ENCODE measurements around the gene ZNF487.
"Not testable (repeated sequence)": the region's sequence is repeated elsewhere in the genome, so short reads cannot be mapped to it uniquely, and the experiment has no call there.

The ZNF487 gene

DNA sequence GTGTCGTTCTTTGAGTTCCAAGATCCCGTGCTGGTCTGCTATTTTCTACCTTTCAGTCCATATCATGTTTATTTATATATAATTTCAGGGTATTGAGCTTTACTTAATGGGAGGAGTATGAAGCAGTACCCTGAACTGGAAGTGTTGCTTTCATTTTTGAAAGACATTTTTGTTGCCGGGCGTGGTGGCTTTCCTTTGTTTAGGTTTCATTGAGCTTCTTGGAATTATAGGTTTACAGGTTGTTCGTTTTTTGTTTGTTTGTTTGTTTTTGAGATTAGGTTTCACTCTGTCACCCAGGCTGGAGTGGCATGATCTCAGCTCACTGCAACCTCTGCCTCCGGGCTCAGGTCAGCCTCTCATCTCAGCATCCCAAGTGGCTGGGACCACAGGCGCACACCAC lies 7.4 kb downstream of the ZNF487 start:
- DNase-seq: no peak

DNA sequence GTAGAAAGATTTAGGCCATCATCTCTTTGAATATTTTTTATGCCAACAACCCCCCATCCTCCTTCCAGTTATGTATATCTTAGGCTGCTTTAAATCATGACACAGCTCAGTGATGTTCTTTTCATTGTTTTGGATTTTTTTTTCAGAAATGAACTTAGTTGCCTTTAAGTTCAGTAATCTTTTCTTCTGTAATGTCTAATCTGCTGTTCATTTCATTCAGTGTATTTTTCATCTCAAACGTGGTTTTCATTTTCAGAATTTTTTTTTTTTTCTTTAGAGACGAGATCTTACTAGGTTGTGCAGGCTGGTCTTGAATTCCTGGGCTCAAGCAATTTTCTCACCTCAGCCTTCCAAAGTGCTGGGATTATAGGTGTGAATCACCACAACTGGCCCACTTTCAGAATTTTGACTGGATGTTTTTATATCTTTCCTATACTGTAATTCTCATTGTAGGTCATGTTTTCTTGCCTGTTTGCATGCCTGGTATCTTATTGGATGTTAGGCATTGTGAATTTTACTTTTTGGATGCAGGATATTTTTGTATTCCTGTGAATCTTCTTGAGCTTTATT lies 8.1 kb downstream of the ZNF487 start:
- no peak for DNase-seq

DNA sequence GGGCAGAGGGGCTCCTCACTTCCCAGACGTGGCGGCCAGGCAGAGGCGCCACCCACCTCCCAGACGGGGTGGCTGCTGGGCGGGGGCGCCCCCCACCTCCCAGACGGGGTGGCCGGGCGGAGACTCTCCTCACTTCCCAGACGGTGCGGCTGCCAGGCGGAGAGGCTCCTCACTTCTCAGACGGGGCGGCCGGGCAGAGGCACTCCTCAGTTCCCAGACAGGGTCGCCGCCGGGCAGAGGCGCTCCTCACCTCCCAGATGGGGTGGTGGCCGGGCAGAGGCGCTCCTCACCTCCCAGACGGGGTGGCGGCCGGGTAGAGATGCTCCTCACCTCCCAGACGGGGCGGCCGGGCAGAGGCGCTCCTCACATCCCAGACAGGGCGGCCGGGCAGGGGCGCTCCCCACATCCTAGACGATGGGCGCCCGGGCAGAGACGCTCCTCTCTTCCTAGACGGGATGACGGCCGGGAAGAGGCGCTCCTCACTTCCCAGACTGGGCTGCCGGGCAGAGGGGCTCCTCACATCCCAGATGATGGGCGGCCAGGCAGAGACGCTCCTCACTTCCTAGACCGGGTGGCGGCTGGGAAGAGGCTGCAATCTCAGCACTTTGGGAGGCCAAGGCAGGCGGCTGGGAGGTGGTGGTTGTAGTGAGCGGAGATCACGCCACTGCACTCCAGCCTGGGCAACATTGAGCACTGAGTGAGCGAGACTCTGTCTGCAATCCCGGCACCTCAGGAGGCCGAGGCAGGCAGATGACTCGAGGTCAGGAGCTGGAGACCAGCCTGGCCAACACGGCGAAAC lies 9.5 kb downstream of the ZNF487 start:
- DNase-seq: not testable (repeated sequence)

DNA sequence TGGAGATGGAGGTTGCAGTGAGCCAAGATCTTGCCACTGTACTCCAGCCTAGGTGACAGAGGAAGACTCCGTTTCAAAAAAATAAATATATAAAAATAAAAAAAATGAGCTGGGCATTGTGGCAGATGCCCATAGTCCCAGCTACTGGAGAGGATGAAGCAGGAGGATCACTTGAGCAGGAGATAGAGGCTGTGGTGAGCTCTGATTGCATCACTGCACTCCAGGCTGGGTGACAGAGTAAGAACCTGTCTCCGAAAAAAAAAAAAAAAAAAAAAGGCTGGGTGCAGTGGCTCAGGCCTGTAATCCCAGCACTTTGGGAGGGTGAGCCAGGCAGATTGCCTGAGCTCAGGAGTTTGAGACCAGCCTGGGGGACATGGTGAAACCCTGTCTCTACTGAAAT lies 11.8 kb downstream of the ZNF487 start:
- DNase-seq: no peak

DNA sequence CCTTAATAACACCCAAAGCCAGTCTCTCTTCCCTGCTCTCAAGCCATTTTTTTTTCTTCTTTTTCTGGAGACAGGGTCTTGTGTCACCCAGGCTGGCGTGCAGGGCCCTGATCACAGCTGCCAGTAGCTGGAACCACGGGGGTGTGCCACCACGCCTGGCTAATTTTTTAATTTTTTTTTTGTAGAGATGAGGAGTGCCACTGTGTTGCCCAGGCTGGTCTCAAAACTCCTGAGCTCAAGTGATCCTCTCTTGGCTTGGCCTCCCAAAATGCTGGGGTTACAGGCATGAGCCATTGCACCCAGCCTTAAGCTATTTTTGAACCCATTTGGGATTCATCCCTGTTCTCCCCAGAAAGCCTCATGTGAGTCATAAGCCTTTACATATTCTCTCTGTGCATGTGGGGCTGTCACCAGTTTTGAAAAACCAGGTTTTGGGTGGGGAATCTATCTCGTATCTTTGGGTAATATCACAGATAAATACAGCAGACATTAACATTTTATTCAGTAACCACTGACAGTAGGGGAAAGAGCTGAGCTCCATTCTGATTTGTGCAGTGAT lies 15.5 kb downstream of the ZNF487 start:
- DNase-seq: no peak

DNA sequence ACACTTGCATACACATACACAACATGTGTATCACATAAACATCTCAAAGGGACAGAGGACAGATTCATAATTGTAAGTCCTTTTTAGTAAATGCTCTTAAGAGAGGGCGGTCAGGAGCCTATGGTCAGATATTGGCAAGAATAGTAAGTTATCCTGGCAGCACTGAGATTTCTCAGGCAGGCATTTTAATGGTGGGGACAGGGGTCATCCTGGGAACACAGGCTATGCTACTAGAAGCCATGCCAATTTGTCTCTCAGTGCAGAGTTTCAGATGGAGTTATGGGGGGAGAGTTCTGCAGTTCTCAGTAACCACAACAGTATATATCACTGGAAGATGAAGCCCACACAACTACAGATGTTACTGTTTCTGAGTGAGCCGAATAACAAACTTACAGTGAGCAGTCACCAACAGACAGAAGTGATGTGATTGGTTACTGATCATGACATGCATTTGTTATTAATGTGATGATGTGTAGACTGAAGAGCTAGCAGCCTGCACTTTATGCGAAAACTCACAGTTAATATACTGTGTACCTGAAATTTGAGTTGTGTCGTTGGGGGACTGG lies 16.4 kb downstream of the ZNF487 start:
- no peak for DNase-seq

DNA sequence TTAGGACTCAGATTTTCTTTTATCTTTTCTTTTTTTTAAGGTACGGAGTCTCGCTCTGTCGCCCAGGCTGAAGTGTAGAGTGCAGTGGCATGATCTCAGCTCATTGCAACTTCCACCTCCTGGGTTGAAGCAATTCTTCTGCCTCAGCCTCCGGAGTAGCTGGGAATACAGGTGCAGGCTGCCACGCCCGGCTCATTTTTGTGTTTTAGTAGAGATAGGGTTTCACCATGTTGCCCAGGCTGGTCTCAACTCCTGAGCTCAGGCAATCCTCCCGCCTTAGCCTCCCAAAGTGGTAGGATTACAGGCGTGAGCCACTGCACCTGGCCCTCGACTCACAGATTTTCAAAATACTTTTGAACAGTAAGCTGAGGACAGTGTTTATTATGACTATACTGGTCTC lies 17.1 kb downstream of the ZNF487 start:
- not testable (repeated sequence) for DNase-seq

DNA sequence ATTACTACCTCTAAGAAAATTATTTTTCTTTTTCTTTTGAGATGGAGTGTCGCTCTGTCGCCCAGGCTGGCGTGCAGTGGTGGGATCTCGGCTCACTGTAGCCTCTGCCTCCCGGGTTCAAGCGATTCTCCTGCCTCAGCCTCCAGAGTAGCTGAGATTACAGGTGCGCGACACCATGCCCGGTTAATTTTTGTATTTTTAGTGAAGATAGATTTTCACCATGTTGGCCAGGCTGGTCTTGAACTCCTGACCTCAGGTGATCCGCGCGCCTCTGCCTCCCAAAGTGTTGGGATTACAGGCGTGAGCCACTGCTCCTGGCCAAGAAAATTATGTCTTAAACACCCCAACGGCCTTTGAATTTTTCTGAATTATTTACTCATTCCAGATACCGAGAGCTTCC lies 19.6 kb downstream of the ZNF487 start:
- DNase-seq: not testable (repeated sequence)

DNA sequence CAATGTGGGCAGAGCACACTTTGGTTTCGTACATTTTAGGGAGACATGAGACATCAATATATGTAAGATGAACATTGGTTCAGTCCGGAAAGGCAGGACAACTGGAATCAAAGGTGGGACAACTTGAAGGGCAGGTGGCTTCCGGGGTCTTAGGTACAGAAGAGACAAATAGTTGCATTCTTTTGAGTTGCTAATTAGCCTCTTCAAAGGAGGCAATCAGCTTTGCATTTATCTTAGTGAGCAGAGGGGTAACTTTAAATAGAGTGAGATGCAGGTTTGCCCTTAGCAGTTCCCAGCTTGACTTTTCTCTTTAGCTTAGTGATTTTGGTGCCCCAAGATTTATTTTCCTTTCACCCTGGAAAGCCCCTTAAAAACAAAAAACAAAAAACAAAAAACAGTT lies 21.3 kb downstream of the ZNF487 start:
- no peak for DNase-seq

DNA sequence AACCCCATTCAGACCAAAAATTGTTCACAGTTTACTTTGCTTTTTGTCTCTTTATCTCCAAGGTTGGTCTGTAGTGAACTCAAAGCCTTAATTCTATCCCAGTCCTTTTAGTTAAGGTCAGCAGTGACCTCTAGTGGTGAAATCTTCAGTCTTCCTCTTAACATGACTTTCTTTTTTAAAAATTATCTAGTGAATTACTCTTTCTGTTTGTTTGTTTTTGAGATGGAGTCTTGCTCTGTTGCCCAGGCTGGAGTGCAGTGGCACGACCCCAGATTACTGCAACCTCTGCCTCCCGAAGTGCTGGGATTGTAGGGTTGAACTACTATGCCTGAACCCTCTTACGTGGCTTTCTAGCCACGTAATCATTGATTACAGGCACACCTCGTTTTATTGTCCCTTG lies 25.0 kb downstream of the ZNF487 start:
- DNase-seq: peak; percentile 9 to 76

DNA sequence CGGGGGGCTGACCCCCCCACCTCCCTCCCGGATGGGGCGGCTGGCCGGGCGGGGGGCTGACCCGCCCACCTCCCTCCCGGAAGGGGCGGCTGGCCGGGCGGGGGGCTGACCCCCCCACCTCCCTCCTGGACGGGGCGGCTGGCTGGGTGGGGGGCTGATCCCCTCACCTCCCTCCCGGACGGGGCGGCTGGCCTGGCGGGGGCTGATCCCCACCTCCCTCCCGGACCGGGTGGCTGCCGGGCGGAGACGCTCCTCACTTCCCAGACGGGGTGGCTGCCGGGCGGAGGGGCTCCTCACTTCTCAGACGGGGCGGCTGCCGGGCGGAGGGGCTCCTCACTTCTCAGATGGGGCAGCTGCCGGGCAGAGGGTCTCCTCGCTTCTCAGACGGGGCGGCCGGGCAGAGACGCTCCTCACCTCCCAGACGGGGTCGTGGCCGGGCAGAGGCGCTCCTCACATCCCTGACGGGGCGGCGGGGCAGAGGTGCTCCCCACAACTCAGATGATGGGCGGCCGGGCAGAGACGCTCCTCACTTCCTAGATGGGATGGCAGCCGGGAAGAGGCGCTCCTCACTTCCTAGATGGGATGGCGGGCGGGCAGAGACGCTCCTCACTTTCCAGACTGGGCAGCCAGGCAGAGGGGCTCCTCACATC lies 28.3 kb downstream of the ZNF487 start:
- not testable (repeated sequence) for DNase-seq

DNA sequence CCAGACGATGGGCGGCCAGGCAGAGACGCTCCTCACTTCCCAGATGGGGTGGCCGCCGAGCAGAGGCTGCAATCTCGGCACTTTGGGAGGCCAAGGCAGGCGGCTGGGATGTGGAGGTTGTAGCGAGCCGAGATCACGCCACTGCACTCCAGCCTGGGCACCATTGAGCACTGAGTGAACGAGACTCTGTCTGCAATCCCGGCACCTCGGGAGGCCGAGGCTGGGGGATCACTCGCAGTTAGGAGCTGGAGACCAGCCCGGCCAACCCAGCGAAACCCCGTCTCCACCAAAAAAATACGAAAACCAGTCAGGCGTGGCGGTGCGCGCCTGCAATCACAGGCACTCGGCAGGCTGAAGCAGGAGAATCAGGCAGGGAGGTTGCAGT lies 28.8 kb downstream of the ZNF487 start:
- DNase-seq: not testable (repeated sequence)

DNA sequence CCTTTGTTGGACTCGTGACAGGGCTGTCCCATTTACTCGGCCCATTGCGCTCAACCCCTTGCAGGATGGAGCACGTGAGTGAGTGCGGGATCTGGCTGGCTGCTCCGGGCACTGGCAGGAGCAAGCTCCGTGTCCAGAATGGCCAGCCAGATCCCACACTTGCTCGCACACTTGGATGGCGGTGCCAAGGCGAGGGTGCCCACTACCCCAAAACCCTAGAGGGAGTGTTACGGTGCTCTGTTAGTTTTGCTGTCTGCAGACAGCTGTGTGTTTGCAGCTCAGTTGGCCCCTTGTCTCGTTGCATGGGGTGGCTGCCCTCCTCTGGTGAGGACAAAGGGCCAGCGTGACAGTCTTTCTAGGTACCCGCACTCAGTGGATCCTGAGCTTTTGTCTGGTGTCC lies 34.2 kb downstream of the ZNF487 start:
- no peak for DNase-seq

DNA sequence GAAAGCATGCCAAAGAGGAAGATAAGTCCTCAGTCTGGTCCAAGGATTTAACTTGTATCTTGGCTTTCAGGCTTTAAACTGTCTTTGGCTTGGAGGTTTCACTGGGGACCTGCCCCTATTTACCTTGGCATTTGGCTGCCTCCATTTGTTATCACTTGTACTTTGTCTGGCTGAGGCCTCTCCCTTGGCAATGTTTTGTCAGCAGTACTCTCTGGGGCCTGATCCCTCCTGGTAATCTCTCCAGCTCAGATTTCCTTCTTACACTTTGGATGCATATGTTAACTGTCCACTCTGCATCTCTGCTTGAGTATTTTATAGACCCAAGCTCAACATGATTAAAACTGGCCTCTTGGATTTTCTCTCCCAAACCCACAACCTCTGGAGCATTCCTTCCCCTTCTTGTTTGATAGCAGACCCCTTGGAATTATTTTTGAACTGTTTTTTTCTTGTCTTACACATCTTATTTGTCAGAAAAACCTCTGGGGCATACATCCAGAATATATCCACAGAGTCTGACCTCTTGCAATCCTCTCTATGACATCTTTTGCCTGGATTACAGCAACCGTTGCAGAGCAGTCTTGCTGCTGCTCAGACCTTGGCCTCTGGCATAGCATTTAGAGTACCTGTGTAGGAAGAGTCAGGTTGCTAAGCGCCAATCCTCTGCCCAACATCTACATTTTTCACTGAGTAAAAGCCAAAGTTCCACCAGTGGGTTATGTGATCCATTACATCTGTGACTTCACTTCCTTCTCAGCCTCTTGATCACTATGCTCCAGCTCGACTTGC lies 35.2 kb downstream of the ZNF487 start:
- DNase-seq: no peak

DNA sequence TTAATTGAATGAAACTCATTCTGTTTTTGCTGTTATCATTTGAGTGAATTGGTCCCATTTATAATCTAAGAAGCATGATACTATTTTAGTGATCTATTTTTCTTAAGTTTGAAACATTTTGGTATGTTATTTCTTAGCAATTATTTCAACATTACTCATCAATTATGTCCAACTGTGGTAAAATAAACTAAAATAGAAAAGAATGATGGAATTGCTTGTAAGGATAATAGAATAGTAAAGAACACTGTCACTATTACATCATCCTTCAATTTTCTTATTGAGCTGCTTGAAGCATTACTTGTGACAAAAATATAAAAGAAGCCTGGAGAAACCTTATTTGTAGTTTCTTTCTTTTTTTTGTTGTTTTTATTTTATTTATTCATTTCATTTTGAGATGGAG lies 42.4 kb downstream of the ZNF487 start:
- no peak for DNase-seq

DNA sequence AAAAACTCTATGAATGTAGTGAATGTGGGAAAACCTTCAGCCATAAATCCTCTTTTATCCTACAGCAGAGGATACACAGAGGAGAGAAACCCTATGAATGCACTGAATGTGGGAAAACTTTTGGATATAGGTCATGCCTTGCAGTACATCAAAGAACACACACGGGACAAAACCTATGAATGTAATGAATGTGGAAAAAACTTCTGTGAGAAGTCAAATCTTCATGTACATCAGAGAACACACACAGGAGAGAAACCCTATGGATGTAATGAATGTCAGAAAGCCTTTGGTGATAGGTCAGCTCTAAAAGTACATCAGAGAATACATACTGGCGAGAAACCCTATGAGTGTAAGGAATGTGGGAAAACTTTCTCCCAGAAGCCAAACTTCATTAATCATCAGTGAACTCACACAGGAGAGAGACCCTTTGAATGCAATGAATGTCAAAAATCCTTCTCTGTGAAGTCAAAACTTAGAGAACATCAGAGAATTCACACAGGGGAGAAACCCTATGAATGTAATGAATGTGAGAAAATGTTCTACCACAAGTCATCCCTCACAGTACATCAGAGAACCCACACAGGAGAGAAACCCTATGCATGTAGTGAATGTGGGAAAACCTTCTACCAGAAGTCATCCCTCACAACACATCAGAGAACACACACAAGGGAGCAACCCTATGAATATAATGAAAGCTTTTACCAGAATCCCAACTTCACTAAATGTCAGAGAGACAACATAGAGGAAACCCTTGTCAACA lies 45.6 kb downstream of the ZNF487 start:
- DNase-seq: no peak

DNA sequence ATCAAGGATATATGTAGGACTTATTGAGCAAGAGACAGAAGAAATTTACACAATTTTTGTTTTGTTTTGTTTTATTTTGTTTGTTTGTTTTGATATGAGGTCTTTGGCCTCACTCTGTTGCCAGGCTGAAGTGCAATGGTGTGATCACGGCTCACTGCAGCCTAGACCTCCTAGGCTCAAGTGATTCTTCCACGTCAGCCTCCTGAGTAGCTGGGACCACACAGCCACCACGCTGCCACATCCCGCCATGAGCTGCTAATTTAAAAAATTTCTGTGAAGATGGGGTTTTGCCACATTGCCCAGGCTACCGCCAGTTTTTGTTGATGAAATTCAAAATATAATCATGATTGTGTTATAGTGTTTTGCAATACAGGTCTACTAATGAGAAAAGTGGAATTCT lies 54.9 kb downstream of the ZNF487 start:
- no peak for DNase-seq

DNA sequence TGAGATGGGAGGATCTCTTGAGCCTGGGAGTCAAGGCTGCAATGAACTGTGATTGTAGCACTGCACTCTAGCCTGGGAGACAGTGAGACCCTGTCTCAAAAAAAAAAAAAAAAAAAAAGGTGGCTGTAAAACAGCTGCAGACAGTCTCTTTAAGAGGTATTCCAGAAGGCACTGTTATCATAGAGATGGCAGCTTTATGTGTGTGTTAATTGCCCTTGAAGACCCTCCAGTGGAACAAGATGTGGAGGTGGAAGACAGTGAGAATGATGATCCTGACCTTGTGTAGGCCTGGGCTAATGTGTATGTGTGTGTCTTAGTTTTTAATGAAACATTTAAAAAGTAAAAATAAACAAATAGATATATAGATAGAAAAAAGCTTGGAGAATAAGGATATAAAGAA lies 66.0 kb downstream of the ZNF487 start:
- no peak for DNase-seq

DNA sequence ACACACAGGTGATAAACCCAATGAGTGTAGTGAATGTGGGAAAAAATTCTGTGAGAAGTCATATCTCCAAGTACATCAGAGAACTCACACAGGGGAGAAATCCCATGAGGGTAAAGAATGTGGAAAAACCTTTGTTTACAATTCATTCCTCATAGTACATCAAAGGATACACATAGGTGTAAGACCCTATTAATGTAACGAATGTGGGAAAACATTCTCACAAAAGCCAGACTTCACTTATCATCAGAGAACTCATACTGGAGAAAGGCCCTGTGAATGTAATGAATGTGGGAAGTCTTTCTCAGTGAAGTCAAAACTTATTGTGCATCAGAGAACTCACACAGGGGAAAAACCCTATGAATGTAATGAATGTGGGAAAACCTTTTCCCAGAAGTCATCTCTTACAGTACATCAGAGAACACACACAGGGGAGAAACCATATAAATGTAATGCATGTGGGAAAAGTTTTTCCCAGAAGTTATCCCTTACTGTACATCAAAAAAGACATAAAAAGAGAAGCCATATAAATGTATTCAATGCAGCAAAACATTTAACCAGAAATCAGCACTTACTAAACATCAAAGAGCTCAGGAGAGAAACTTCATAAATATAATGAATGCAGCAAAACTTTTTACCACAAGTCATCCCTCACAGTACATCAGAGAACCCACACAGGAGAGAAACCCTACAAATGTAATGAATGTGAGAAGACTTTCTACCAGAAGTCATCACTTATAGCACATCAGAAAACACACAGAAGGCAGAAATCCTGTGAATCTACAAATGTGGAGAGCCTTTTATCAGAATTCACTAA lies 87.7 kb downstream of the ZNF487 start:
- DNase-seq: no peak

All from NCI-H526 (cell line).